ENCODE results near the gene GIPC2.
"Not testable (repeated sequence)": the region's sequence is repeated elsewhere in the genome, so short reads cannot be mapped to it uniquely, and the experiment has no call there.

GIPC2 gene

GRCh38 chr1:78064886-78065285 is 19.1 kb downstream of the GIPC2 start:
- not testable (repeated sequence) for H3K4me3 ChIP-seq (ENCODE audit: low read depth, low read length)

GRCh38 chr1:78068681-78069283 is 23.0 kb downstream of the GIPC2 start:
- H3K4me3 ChIP-seq (ENCODE audit: low read depth, low read length) = no peak overlapping the region

GRCh38 chr1:78069784-78070183 is 24.0 kb downstream of the GIPC2 start:
- H3K4me3 ChIP-seq (ENCODE audit: low read depth, low read length) = no peak overlapping the region

GRCh38 chr1:78070210-78070609 is 24.4 kb downstream of the GIPC2 start:
- H3K4me3 ChIP-seq (ENCODE audit: low read depth, low read length) = no peak overlapping the region

GRCh38 chr1:78070758-78071157 is 25.0 kb downstream of the GIPC2 start:
- no peak overlapping the region for H3K4me3 ChIP-seq (ENCODE audit: low read depth, low read length)

- H3K4me3 ChIP-seq (ENCODE audit: low read depth, low read length) = no peak overlapping the region
Measured at GRCh38 chr1:78071696-78072095, 25.9 kb downstream of the GIPC2 start.

GRCh38 chr1:78072216-78072615 is 26.4 kb downstream of the GIPC2 start:
- no peak overlapping the region for H3K4me3 ChIP-seq (ENCODE audit: low read depth, low read length)

- H3K4me3 ChIP-seq (ENCODE audit: low read depth, low read length) = no peak overlapping the region
Measured at GRCh38 chr1:78073441-78073840, 27.7 kb downstream of the GIPC2 start.

- no peak overlapping the region for H3K4me3 ChIP-seq (ENCODE audit: low read depth, low read length)
Measured at GRCh38 chr1:78075621-78076020, 29.9 kb downstream of the GIPC2 start.

GRCh38 chr1:78078358-78078757 is 32.6 kb downstream of the GIPC2 start:
- no peak overlapping the region for H3K4me3 ChIP-seq (ENCODE audit: low read depth, low read length)

GRCh38 chr1:78079580-78079979 is 33.8 kb downstream of the GIPC2 start:
- no peak overlapping the region for H3K4me3 ChIP-seq (ENCODE audit: low read depth, low read length)

GRCh38 chr1:78080767-78081166 is 35.0 kb downstream of the GIPC2 start:
- no peak overlapping the region for H3K4me3 ChIP-seq (ENCODE audit: low read depth, low read length)

GRCh38 chr1:78081980-78082860 is 36.5 kb downstream of the GIPC2 start:
- H3K4me3 ChIP-seq (ENCODE audit: low read depth, low read length) = no peak overlapping the region

GRCh38 chr1:78084639-78085038 is 38.9 kb downstream of the GIPC2 start:
- H3K4me3 ChIP-seq (ENCODE audit: low read depth, low read length) = not testable (repeated sequence)

GRCh38 chr1:78086697-78087096 is 40.9 kb downstream of the GIPC2 start:
- no peak overlapping the region for H3K4me3 ChIP-seq (ENCODE audit: low read depth, low read length)

- H3K4me3 ChIP-seq (ENCODE audit: low read depth, low read length) = no peak overlapping the region
Measured at GRCh38 chr1:78088015-78088414, 42.2 kb downstream of the GIPC2 start.

- no peak overlapping the region for H3K4me3 ChIP-seq (ENCODE audit: low read depth, low read length)
Measured at GRCh38 chr1:78088486-78088885, 42.7 kb downstream of the GIPC2 start.

- H3K4me3 ChIP-seq (ENCODE audit: low read depth, low read length) = no peak overlapping the region
Measured at GRCh38 chr1:78089010-78089409, 43.2 kb downstream of the GIPC2 start.

- H3K4me3 ChIP-seq (ENCODE audit: low read depth, low read length) = no peak overlapping the region
Measured at GRCh38 chr1:78090472-78091133, 44.8 kb downstream of the GIPC2 start.

- no peak overlapping the region for H3K4me3 ChIP-seq (ENCODE audit: low read depth, low read length)
Measured at GRCh38 chr1:78091215-78091813, 45.5 kb downstream of the GIPC2 start.

- no peak overlapping the region for H3K4me3 ChIP-seq (ENCODE audit: low read depth, low read length)
Measured at GRCh38 chr1:78091886-78092285, 46.1 kb downstream of the GIPC2 start.
